ENCODE results near the gene NFKBIA. TPM values are rescaled to one million over a fixed set of nuclear protein-coding genes. Genes with fewer than 3 reads are reported as not detected.

Gene NFKBIA
- total RNA-seq, 1 donor from 2014 or later = 331 TPM

- no peaks in the 10 kb centered on the region for H3K9me3 ChIP-seq
- peaks cover 14% of the 10 kb centered on the region for H3K36me3 ChIP-seq
- no peak for DNase-seq
- peaks cover 30% of the 10 kb centered on the region for H3K4me1 ChIP-seq
- no peak overlapping the region for H3K27ac ChIP-seq
- ATAC-seq = no peak
- intact Hi-C loops (cut with DNase I) = loop anchor here (10.0 kb wide), 1 partner anchor 192 kb away; no protein-coding TSS in a partner anchor
- TF ChIP-seq, protein P1, sequence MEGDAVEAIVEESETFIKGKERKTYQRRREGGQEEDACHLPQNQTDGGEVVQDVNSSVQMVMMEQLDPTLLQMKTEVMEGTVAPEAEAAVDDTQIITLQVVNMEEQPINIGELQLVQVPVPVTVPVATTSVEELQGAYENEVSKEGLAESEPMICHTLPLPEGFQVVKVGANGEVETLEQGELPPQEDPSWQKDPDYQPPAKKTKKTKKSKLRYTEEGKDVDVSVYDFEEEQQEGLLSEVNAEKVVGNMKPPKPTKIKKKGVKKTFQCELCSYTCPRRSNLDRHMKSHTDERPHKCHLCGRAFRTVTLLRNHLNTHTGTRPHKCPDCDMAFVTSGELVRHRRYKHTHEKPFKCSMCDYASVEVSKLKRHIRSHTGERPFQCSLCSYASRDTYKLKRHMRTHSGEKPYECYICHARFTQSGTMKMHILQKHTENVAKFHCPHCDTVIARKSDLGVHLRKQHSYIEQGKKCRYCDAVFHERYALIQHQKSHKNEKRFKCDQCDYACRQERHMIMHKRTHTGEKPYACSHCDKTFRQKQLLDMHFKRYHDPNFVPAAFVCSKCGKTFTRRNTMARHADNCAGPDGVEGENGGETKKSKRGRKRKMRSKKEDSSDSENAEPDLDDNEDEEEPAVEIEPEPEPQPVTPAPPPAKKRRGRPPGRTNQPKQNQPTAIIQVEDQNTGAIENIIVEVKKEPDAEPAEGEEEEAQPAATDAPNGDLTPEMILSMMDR (IDR thresholded peaks at IDR 0.05) = no peak
- H3K27me3 ChIP-seq (ENCODE audit: low read depth) = no peaks in the 10 kb centered on the region
- no peak overlapping the region for H3K4me3 ChIP-seq
Measured at GRCh38 chr14:35407306-35407630, 2.7 kb upstream of the NFKBIA start.

GRCh38 chr14:35406506-35407305 is 2.2 kb upstream of the NFKBIA start:
- H3K9me3 ChIP-seq = no peaks in the 10 kb centered on the region
- peak overlapping the region; percentile 93 for H3K4me3 ChIP-seq
- no peak for ATAC-seq
- H3K36me3 ChIP-seq = peaks cover 20% of the 10 kb centered on the region
- intact Hi-C loops (cut with DNase I) = loop anchor here (10.0 kb wide), 1 partner anchor 192 kb away; no protein-coding TSS in a partner anchor
- no peaks in the 10 kb centered on the region for H3K27me3 ChIP-seq (ENCODE audit: low read depth)
- H3K27ac ChIP-seq = peak overlapping the region; percentile 100
- TF ChIP-seq, protein P1 (IDR thresholded peaks at IDR 0.05) = peak; percentile 87
- DNase-seq = no peak
- H3K4me1 ChIP-seq = peaks cover 34% of the 10 kb centered on the region

DNA sequence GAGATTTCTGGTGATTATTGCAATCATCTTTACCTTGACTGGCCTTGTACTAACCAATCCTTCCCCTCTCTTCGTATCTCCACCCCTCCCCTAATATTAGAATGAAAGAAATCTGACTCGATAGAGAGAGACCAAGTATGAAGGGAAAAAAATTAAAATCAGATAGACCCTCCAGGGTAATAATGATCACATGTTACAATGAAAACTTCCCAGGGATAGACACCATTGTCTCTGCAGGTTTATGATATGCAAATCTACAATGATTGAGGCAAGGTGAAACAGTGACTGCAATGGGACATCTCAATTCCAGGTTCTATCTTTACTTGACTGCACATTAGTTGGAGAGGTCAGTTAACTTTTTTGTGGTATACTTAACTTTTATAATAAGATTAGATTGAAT is 1.5 kb upstream of the NFKBIA start:
- Histone ChIP-seq H3K4me1 (peaks cover 39% of the 10 kb centered on the region), H3K27me3 (ENCODE audit: low read depth) (no peaks in the 10 kb centered on the region), H3K9me3 (no peaks in the 10 kb centered on the region), H3K4me3 (peak overlapping the region; percentile 93), H3K36me3 (peaks cover 26% of the 10 kb centered on the region), H3K27ac (peak overlapping the region; percentile 100)
- TF ChIP-seq, protein P1 (IDR thresholded peaks at IDR 0.05) = no peak
- DNase-seq (no peak), ATAC-seq (no peak)
- intact Hi-C loops (cut with DNase I) = loop anchor here (10.0 kb wide), 1 partner anchor 191 kb away; no protein-coding TSS in a partner anchor

DNA sequence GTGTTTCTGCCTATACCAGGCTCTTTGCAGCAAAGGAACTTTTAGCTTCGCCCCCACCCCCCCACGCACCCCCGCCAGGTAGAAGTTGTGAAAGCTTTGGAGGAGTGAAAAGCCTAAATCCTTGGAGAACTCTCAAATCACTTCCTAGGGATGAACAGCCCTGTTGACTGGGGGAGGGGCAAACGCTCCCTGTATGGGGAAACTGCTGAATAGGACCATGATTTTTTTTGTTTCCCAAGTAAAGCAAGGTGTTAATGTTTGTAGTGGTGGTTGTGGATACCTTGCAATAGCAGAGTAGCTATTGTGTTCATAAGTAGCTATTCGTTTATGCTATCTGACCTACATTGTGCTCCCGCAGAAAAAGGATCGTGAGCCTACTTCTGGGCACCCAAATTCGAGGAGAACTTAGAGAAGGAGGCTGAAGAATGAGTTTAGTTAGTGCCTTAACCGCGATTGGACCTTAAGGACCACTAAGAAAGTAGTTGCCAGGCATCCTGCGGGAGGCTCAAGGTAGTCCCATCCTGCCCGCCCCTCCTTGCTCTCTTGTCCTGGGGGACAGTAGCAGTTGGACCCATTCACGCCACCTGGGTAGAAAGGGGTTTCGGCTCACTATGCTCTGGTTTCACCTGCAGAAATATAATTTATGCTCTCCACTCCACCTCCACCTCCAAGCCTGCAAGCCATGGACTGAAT is 901 bp upstream of the NFKBIA start:
- ATAC-seq (no peak), DNase-seq (peak; percentile 66)
- Histone ChIP-seq H3K9me3 (no peaks in the 10 kb centered on the region), H3K36me3 (peaks cover 33% of the 10 kb centered on the region), H3K4me3 (peak overlapping the region; percentile 93), H3K27ac (peak overlapping the region; percentile 100), H3K27me3 (ENCODE audit: low read depth) (no peaks in the 10 kb centered on the region), H3K4me1 (peaks cover 46% of the 10 kb centered on the region)
- TF ChIP-seq, protein P1 (IDR thresholded peaks at IDR 0.05) = no peak
- intact Hi-C loops (cut with DNase I) = loop anchor here (10.0 kb wide), 1 partner anchor 191 kb away; no protein-coding TSS in a partner anchor

DNA sequence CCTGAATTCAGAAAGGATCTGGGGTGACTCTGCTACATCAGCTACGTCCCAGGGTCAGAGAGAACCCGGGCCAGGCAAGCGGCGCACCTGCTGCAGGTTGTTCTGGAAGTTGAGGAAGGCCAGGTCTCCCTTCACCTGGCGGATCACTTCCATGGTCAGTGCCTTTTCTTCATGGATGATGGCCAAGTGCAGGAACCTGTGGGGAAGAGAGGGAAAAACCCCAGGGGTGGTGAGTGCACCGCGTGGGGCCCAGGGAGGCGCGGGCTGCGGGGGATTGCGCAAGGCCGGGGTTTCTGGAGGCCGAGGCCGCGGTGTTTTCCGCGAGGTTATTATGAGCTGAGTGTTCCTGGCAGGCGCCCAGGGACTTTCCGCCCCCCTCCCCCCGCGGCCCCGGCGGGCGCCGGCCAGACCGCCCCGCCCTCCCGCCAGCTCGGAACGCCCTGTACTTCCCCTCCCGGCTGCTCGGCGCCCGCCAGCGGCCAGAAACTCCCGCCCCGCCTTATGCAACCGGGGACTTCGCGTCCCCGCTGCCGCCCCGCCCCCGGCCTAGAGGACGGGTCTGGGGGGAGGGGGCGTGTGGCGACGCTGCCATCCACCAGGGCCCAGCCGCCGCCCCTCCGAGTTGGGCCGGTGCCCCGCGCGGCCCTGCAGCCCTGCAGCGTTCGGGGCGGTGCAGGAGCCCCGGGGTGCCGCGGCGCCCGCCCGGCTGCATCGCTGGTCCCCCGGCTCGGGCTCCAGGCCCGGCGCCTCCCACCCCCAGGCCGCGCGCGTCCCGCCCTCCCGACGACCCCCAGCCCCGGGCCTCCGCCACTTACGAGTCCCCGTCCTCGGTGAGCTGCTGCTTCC is 723 bp downstream of the NFKBIA start:
- TF ChIP-seq, protein P1 (IDR thresholded peaks at IDR 0.05) = no peak
- peaks cover 62% of the 10 kb centered on the region for H3K4me1 ChIP-seq
- peak overlapping the region; percentile 93 for H3K4me3 ChIP-seq
- DNase-seq = peak; percentile 98
- H3K36me3 ChIP-seq = peaks cover 47% of the 10 kb centered on the region
- intact Hi-C loops (cut with DNase I) = loop anchor here (5.0 to 10.0 kb wide), 2 partner anchors 62 to 189 kb away; no protein-coding TSS in a partner anchor
- ATAC-seq = peak; percentile 69 to 92
- no peaks in the 10 kb centered on the region for H3K9me3 ChIP-seq
- no peaks in the 10 kb centered on the region for H3K27me3 ChIP-seq (ENCODE audit: low read depth)
- peak overlapping the region; percentile 100 for H3K27ac ChIP-seq
